Astrocyte of the spinal cord (primary cell): ENCODE measurements around the gene RPS6KC1.
A peak's percentile ranks its signal among the peaks of the same experiment; 100 is the strongest.

Source experiments
- DNase-seq: peaks from one replicate; pipeline ENCODE4 v3.0.0; 2011; ENCODE audit warnings: low read depth, low spot score
- H3K4me3 ChIP-seq: 2 replicates; pipeline ENCODE4 v1.5.1; 2011; ENCODE audit warnings: low read depth, mild to moderate bottlenecking, low read length, moderate library complexity
- in situ Hi-C: cut with HindIII; loops from 2 replicates; pipeline ENCODE4 v1.10.0; 2017; ENCODE audit warnings: low sequenced_read_pairs
- TF ChIP-seq, protein P1 (sequence below): IDR thresholded peaks from 2 replicates; pipeline ENCODE4 v1.5.1; 2012; ENCODE audit warnings: low read depth, mild to moderate bottlenecking, low read length, inconsistent platforms

Gene RPS6KC1

DNA sequence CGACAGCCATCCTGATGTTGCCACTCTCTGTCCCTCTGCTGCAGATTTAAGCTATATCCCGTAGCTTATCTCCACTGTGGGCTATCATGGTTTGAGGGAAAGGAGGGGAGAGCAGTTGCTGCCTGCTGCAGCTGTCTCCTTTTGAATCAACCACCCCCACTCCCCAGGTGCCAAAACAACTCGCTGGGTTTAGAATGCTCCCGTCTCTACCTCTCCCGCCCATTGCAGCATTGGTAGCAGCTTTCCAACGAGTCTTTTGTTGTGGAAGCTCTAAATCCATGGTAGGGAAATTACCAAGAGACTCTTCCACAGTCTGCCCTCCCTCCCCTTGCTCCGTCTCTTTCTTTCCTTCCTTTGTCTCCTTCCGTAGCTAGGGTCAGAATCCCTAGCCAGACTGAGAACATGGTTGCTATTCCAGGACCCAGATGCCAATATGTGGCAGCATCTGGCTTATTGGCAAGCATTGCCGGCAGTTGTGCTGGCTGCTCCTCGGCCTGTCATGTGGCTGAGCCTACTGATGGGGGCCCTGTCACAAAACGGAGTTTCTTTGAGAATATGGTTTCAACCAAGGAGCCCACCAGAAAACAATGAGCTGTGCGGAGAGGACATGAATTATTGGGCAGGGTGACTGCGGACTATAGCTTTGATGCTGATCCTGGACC, 230.7 kb downstream of the RPS6KC1 start:
- no peak overlapping the region for H3K4me3 ChIP-seq
- in situ Hi-C loops, result no loop called here
- TF ChIP-seq, protein P1, sequence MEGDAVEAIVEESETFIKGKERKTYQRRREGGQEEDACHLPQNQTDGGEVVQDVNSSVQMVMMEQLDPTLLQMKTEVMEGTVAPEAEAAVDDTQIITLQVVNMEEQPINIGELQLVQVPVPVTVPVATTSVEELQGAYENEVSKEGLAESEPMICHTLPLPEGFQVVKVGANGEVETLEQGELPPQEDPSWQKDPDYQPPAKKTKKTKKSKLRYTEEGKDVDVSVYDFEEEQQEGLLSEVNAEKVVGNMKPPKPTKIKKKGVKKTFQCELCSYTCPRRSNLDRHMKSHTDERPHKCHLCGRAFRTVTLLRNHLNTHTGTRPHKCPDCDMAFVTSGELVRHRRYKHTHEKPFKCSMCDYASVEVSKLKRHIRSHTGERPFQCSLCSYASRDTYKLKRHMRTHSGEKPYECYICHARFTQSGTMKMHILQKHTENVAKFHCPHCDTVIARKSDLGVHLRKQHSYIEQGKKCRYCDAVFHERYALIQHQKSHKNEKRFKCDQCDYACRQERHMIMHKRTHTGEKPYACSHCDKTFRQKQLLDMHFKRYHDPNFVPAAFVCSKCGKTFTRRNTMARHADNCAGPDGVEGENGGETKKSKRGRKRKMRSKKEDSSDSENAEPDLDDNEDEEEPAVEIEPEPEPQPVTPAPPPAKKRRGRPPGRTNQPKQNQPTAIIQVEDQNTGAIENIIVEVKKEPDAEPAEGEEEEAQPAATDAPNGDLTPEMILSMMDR, result no peak
- DNase-seq, result no peak

DNA sequence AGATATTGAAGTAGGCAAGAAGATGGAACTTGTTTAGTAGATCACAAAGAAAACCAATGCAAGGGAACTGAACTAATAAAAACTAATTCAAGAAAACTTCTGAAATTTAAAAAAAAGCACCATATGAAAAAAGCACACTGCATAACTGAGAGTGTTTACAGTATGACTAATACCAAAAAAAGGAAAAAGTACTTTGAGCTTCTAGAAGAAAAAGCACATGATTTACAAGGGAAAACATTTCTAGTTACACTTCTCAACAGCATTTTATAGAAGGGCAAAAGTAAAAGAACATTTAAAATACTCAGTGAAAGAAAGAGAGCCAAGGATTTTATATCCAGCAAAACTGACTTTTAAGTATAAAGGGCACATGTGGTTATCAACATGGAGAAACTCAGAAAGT, 233.6 kb downstream of the RPS6KC1 start:
- no peak overlapping the region for H3K4me3 ChIP-seq
- TF ChIP-seq, protein P1, result no peak
- in situ Hi-C loops, result no loop called here
- DNase-seq, result peak; percentile 73

- TF ChIP-seq, protein P1, result peak; percentile 20
- in situ Hi-C loops, result no loop called here
- DNase-seq, result no peak
- H3K4me3 ChIP-seq, result no peak overlapping the region
Observed at GRCh38 chr1:213286235-213286634, 235.2 kb downstream of the RPS6KC1 start.

GRCh38 chr1:213287987-213288386, 236.9 kb downstream of the RPS6KC1 start:
- no peak for DNase-seq
- in situ Hi-C loops, result no loop called here
- TF ChIP-seq, protein P1, result no peak
- H3K4me3 ChIP-seq, result no peak overlapping the region

DNA sequence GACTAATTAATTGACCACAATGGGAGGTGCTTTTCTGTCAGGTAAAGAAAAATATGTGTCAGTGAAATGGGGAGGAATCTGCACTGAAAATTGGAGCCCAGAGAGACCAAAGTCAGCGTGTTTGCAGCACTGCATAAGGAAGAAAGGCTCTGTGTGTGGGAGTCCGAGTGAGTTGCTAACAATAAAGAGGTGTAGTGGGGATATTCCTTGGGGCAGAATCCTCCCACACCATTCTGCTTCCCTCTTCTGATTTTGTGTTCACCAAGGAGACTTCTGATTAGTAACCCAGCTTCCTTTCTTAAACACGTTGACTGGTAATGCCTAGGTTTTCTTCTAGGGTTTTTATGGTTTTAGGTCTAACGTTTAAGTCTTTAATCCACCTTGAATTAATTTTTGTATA, 240.5 kb downstream of the RPS6KC1 start:
- in situ Hi-C loops, result no loop called here
- no peak for DNase-seq
- TF ChIP-seq, protein P1, result no peak
- no peak overlapping the region for H3K4me3 ChIP-seq

GRCh38 chr1:213292614-213293013, 241.6 kb downstream of the RPS6KC1 start:
- in situ Hi-C loops, result no loop called here
- H3K4me3 ChIP-seq, result no peak overlapping the region
- DNase-seq, result no peak
- TF ChIP-seq, protein P1, result no peak
